GM12878 (cell line): ENCODE results near the gene C1RL. TPM values are rescaled to one million over a fixed set of nuclear protein-coding genes. Genes with fewer than 3 reads are reported as not detected.

ENCODE experiments used
- ATAC-seq: fragments of 200-7000 bp; cut with Tn5 transposase; 3 replicates; pipeline ENCODE4 v1.9.1; 2020; ENCODE audit warnings: mild to moderate bottlenecking, moderate library complexity
- BruUV-seq: library from RNA; stranded (reverse); fragments of 400-500 nt; replicated peaks from 2 replicates; lab custom pipeline; 2021; lab: Mats Ljungman, UMichigan
- CTCF ChIA-PET: fragments of 300-600 bp; sonication (Branson Sonifier 250); formaldehyde crosslinking; extraction: SDS; loops from one replicate; lab custom pipeline; 2021; ENCODE audit warnings: inconsistent platforms; lab: Yijun Ruan, JAX
- POLR2A ChIA-PET: fragments of 350-600 bp; formaldehyde crosslinking; extraction: SDS; loops from one replicate; lab custom pipeline; 2021; ENCODE audit warnings: inconsistent platforms; lab: Charles Lee
- RAD21 ChIA-PET: fragments of 300-600 bp; sonication (Branson Sonifier 250); formaldehyde crosslinking; loops from one replicate; lab custom pipeline; 2023; ENCODE audit warnings: antibody characterized with exemption; ENCODE audit not compliant: unreplicated experiment; lab: Charles Lee
- SMC1A ChIA-PET: fragments of 300-600 bp; sonication (Branson Sonifier 250); formaldehyde crosslinking; loops from one replicate; lab custom pipeline; 2023; ENCODE audit not compliant: unreplicated experiment, uncharacterized antibody; lab: Charles Lee
- DNase-seq: peaks from one replicate; pipeline ENCODE4 v3.0.0-alpha.2; 2011; ENCODE audit warnings: low read depth, low spot score
- FAIRE-seq: peaks from 3 replicates; lab custom pipeline; 2011; peaks lifted over from hg19 to GRCh38; lab: Jason Lieb, UNC
- H2AFZ ChIP-seq: 2 replicates; pipeline ENCODE4 v1.6.0; 2011; ENCODE audit warnings: low read depth, low read length, control low read depth; ENCODE audit not compliant: control insufficient read depth
- H3K27ac ChIP-seq: 2 replicates; pipeline ENCODE4 v1.5.1; 2011; ENCODE audit warnings: control low read depth; ENCODE audit not compliant: control insufficient read depth, insufficient read depth
- H3K27me3 ChIP-seq, 2 experiments: replicated peaks in 1 of 2; 2 replicates each; pipeline versions ENCODE4 v1.6.0 to v1.6.1; 2011; ENCODE audit warnings: low read length in 1 of 2; ENCODE audit not compliant: control insufficient read depth in 2 of 2, insufficient read depth in 2 of 2
- H3K36me3 ChIP-seq, 2 experiments: 2 replicates each; pipeline ENCODE4 v1.5.1; 2011; ENCODE audit warnings: low read length in 1 of 2; ENCODE audit not compliant: control insufficient read depth in 2 of 2, insufficient read depth in 2 of 2
- H3K4me1 ChIP-seq: 2 replicates; pipeline ENCODE4 v1.6.1; 2011; ENCODE audit warnings: mild to moderate bottlenecking, low read length, moderate library complexity, mixed read lengths; ENCODE audit not compliant: control insufficient read depth, insufficient read depth
- H3K4me2 ChIP-seq: 2 replicates; pipeline ENCODE4 v1.6.0; 2011; ENCODE audit warnings: control low read depth; ENCODE audit not compliant: control insufficient read depth, insufficient read depth
- H3K4me3 ChIP-seq: fragments of 200-600 bp; sonication (generic); 2 replicates; pipeline ENCODE4 v1.5.1; 2016
- H3K79me2 ChIP-seq: 2 replicates; pipeline ENCODE4 v1.6.0; 2011; ENCODE audit warnings: low read length; ENCODE audit not compliant: control insufficient read depth, insufficient read depth
- H3K9ac ChIP-seq: 2 replicates; pipeline ENCODE4 v1.8.0; 2011; ENCODE audit warnings: low read length, control low read depth, mixed read lengths; ENCODE audit not compliant: control insufficient read depth, insufficient read depth
- H3K9me3 ChIP-seq: replicated peaks from 3 replicates; pipeline ENCODE4 v1.5.1; 2011; ENCODE audit warnings: mild to moderate bottlenecking, low read length; ENCODE audit not compliant: control insufficient read depth, insufficient read depth
- H4K20me1 ChIP-seq: 2 replicates; pipeline ENCODE4 v1.6.0; 2011; ENCODE audit not compliant: control insufficient read depth, insufficient read depth
- HCFC1 ChIP-seq: fragments of 150-350 bp; IDR thresholded peaks from 2 replicates; pipeline ENCODE4 v1.6.1; 2014; ENCODE audit warnings: low read length
- HDAC2 ChIP-seq: fragments of 200-600 bp; sonication (generic); IDR thresholded peaks from 2 replicates; pipeline ENCODE4 v1.6.1; 2017
- KDM1A ChIP-seq: fragments of 200-600 bp; sonication (generic); IDR thresholded peaks from 2 replicates; pipeline ENCODE4 v1.6.1; 2016; ENCODE audit warnings: borderline replicate concordance
- MTA2 ChIP-seq: fragments of 450-650 bp; IDR thresholded peaks from 2 replicates; pipeline ENCODE4 v1.6.1; 2016; ENCODE audit warnings: low read depth, mild to moderate bottlenecking, moderate library complexity
- POU2F2 ChIP-seq: IDR thresholded peaks from 3 replicates; pipeline ENCODE4 v1.6.1; 2011; ENCODE audit warnings: low read depth, mild to moderate bottlenecking, low read length, borderline replicate concordance
- RBBP5 ChIP-seq: fragments of 200-600 bp; sonication (generic); conservative IDR thresholded peaks from 2 replicates; pipeline ENCODE4 v1.6.1; 2016
- SIN3A ChIP-seq: IDR thresholded peaks from 2 replicates; pipeline ENCODE4 v1.6.1; 2012; ENCODE audit warnings: low read depth, low read length, improper control_type of control experiment
- WGBS: methylation state at CpG from one replicate; pipeline ENCODE4 v1.1.6; 2016; ENCODE audit warnings: low lambda C conversion rate; ENCODE audit not compliant: insufficient replicate concordance, insufficient coverage; ENCODE audit errors: missing lambda C conversion rate; 5-methylcytosine and 5-hydroxymethylcytosine counted together
- in situ Hi-C: fragments of 300-500 bp; cut with MboI; formaldehyde crosslinking; loops from 9 replicates; pipeline ENCODE4 v1.14.3; 2018; ENCODE audit warnings: mixed read lengths
- intact Hi-C: fragments of 100-400 bp; cut with micrococcal nuclease; formaldehyde crosslinking; loops from one replicate; pipeline ENCODE4 v1.14.2; 2022; ENCODE audit not compliant: unreplicated experiment
- polyA plus RNA-seq, 11 experiments: library from polyadenylated mRNA; depleted of rRNA in 4 of 11; unstranded in 6 of 11; stranded (reverse) in 5 of 11; fragments of >200 nt; fragmentation: Nextera tagmentation in 4 of 11; fragmentation: Illumina TruSeq in 1 of 11; extraction: Ambion mirVana in 4 of 11; extraction: Trizol in 1 of 11; gene quantifications; 1 replicate in 1 of 11; 2 replicates in 10 of 11; pipeline versions ENCODE4 v1.2.1 to v1.2.3, GENCODE V29; 2011 to 2016; ENCODE audit warnings: inconsistent platforms in 2 of 11, missing spikeins in 2 of 11, low read depth in 1 of 11
- total RNA-seq, 4 experiments: library from RNA; depleted of rRNA in 3 of 4; stranded (reverse); fragments of >200 nt in 3 of 4; fragmentation: Illumina TruSeq in 1 of 4; extraction: Trizol in 1 of 4; gene quantifications; 2 replicates each; pipeline versions ENCODE4 v1.2.1 to v1.2.3, GENCODE V29; 2013 to 2021
- TF ChIP-seq, protein P1 (sequence below): IDR thresholded peaks from 2 replicates; pipeline ENCODE4 v1.6.1; 2012; ENCODE audit warnings: low read depth, low read length, improper control_type of control experiment

C1RL gene
- total and polyA plus RNA-seq, 10 of the 15 experiments (the other 5 are each of a cell fraction or from before 2014, with no cell fraction given) = 1.3 to 12.8 (median 8.1) TPM

DNA sequence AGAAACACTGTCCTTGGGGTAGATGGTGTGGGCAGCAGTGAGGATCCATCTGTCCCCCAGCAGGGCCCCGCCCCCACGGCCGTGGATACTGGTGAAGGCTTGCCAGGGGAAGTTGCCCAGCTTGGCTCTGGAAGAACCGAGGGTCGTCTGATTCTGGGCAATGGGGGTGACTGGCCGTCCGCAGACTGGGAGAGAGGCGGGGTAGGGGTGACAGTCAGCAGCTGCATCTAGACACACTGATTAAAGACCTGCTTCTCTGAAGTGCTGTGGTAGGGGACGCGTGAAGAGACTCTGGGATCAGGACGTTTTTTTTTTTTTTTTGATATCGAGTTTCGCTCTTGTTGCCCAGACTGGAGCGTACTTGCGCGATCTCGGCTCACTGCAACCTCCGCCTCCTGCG is 12.0 kb downstream of the C1RL start:
- H4K20me1 ChIP-seq = no peaks in the 10 kb centered on the region
- no TSS peak for BruUV-seq
- H3K36me3 ChIP-seq = 0 out of 4 replicates have a peak, but pooled peaks cover 0 to 3% of the 10 kb centered on the region in 2 experiments
- RAD21 ChIA-PET = interaction anchor here (0.7 kb wide), 1 partner anchor 152 kb away, joined by 4 read pairs; no protein-coding TSS in a partner anchor
- H3K4me3 ChIP-seq = no peak overlapping the region
- H3K9me3 ChIP-seq = no peaks in the 10 kb centered on the region
- DNase-seq (no peak), ATAC-seq (no peak), FAIRE-seq (no peak)
- H3K4me2 ChIP-seq = no peak overlapping the region
- in situ Hi-C loops (no loop called here), intact Hi-C loops (no loop called here)
- H3K27ac ChIP-seq = no peak overlapping the region
- H3K79me2 ChIP-seq = no peaks in the 10 kb centered on the region
- SMC1A ChIA-PET = interaction anchor here (2.1 kb wide), 1 partner anchor 11 kb away, joined by 12 read pairs; the partner anchor contains the start of gene C1RL
- POLR2A ChIA-PET = interaction anchor here (0.7 kb wide), 1 partner anchor 171 kb away, joined by 3 read pairs; no protein-coding TSS in a partner anchor
- H3K9ac ChIP-seq = no peak overlapping the region
- WGBS = 98% methylated on average over 12 of the region's 19 CpGs
- H3K4me1 ChIP-seq = no peaks in the 10 kb centered on the region
- H2AFZ ChIP-seq = no peak overlapping the region
- CTCF ChIA-PET = interaction anchor here (3.5 kb wide), 1 partner anchor 15 kb away, joined by 26 read pairs; no protein-coding TSS in a partner anchor
- TF ChIP-seq RBBP5 (no peak), MTA2 (no peak), SIN3A (no peak), POU2F2 (no peak), HDAC2 (no peak), HCFC1 (no peak), KDM1A (no peak)
- TF ChIP-seq, protein P1, sequence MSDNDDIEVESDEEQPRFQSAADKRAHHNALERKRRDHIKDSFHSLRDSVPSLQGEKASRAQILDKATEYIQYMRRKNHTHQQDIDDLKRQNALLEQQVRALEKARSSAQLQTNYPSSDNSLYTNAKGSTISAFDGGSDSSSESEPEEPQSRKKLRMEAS = no peak
- no peaks in the 10 kb centered on the region for H3K27me3 ChIP-seq
